SH-SY5Y (cell line): ENCODE results near the gene PAFAH1B2.

ENCODE experiments used
- GATA2 ChIP-seq: IDR thresholded peaks from 2 replicates; pipeline ENCODE4 v1.6.1; 2011; ENCODE audit warnings: mild to moderate bottlenecking, low read depth, low read length
- GATA3 ChIP-seq: IDR thresholded peaks from 2 replicates; pipeline ENCODE4 v1.6.1; 2011; ENCODE audit warnings: low read depth, mild to moderate bottlenecking, low read length, moderate library complexity

- TF ChIP-seq GATA3 (no peak), GATA2 (no peak)
These were observed 57.7 kb downstream of the PAFAH1B2 start for GRCh38 chr11:117201658-117202305.
